Left renal cortex interstitium (tissue), 4 donors: ENCODE results near the gene DYRK1B. TPM values are rescaled to one million over a fixed set of nuclear protein-coding genes. Genes with fewer than 3 reads are reported as not detected.

Source experiments
- DNase-seq, 4 donors: peaks; one replicate each; pipeline ENCODE4 v3.0.0-alpha.2; 2013; ENCODE audit warnings: low read depth in 4 of 4, low spot score in 2 of 4, missing footprints in 1 of 4
- polyA plus RNA-seq, 4 donors: library from polyadenylated mRNA; unstranded; fragments of 120-200 nt; gene quantifications; one replicate each; pipeline ENCODE4 v1.2.1, GENCODE V29; 2013; ENCODE audit not compliant: insufficient read length in 4 of 4

DYRK1B gene
- polyA plus RNA-seq, 4 donors, result 29.3 to 44.9 (median 34.2) TPM

GRCh38 chr19:39864118-39864517 lies 30.2 kb upstream of the DYRK1B start:
- no peak for DNase-seq

GRCh38 chr19:39858541-39858940 lies 24.6 kb upstream of the DYRK1B start:
- no peak for DNase-seq

- no peak for DNase-seq
Observed at GRCh38 chr19:39852882-39853281, 18.9 kb upstream of the DYRK1B start.

DNA sequence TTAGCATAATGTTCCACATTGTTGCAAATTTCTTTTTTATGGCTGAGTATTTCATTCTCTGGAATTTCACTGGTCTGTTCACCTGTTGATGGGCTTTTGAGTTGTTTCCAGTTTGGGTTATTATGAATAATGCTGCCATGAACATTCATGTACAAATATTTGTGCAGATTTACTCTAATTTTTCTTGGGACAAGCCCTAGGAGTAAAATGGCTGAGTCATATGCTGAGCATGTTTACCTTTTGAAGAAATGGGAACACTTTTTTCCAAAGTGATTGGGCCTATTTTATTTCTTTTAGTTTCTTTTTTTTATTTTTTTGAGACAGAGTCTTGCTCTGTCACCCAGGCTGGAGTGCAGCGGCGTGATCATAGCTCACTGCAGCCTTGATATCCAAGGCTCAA lies 16.9 kb upstream of the DYRK1B start:
- no peak for DNase-seq

DNA sequence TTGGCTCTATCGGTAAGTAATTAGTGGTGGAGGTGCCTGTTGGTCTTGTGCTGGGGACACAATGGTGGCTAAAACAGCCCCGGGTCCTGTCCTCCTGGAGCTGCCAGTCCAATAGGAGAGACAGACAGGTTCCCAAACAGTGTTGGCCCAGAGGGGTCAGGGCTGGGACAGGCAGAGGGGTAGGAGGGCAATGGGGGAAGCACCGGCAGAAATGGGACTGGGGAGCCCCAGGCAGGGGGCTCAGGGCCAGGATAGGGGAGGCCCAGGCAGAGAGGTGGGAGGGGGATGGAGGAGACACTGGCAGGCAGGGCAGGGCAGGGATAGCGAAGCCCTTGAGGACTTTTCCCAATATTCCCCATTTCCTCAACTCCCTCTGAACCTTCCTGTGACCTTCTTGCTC lies 14.4 kb upstream of the DYRK1B start:
- DNase-seq, result no peak

- no peak for DNase-seq
Observed at GRCh38 chr19:39847525-39847924, 13.6 kb upstream of the DYRK1B start.

- DNase-seq, result peak in 1 of 4 donors; percentile 43
Observed at GRCh38 chr19:39846678-39847486, 12.9 kb upstream of the DYRK1B start.

DNA sequence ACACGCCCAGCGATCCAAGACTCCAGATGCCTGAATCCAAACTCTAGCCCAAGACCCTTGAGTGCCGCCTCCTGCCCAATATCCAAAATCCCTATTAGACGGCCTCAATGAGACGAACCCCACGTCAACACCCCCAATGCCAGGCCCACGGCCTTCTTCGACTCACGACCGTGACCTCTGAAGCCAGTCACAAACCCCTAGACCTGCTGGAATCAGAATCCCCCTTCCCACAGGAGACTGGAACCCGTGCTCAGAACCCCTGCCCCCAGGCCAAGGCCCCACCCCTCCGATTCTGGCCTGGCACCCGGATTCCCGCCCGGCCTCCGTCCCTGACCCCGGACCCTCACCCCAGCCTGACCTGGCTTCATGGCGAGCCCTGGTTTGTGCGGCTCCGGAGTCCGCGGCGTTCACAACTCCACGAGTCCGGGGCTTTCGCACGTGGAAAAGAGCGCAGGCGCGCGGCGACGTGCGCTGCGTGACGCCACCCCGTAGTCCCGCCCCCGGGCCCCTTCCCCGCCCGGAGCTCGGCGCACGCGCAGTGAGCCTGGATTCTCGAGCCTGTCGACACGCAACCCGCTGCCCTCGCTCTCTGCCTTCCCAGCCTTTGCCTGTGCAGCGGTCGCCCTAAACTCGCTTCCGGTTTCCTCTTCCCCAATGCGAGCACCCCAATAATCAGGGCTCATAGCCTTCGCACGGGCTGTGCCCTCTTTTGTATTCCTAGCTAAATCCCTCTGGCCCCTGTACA lies 12.1 kb upstream of the DYRK1B start, which contains the start of gene FBL:
TSS of gene FBL (minus strand) at position 447 of the 745 bp plus-strand sequence. CDS start at position 368, 79 bp downstream.
- peak; percentile 72 to 89 (median 81) for DNase-seq

GRCh38 chr19:39845584-39845932 lies 11.6 kb upstream of the DYRK1B start:
- DNase-seq, result peak in 1 of 4 donors; percentile 12

GRCh38 chr19:39845172-39845571 lies 11.2 kb upstream of the DYRK1B start:
- no peak for DNase-seq

GRCh38 chr19:39843919-39844793 lies 10.2 kb upstream of the DYRK1B start:
- DNase-seq, result peak in 1 of 4 donors; percentile 45

DNA sequence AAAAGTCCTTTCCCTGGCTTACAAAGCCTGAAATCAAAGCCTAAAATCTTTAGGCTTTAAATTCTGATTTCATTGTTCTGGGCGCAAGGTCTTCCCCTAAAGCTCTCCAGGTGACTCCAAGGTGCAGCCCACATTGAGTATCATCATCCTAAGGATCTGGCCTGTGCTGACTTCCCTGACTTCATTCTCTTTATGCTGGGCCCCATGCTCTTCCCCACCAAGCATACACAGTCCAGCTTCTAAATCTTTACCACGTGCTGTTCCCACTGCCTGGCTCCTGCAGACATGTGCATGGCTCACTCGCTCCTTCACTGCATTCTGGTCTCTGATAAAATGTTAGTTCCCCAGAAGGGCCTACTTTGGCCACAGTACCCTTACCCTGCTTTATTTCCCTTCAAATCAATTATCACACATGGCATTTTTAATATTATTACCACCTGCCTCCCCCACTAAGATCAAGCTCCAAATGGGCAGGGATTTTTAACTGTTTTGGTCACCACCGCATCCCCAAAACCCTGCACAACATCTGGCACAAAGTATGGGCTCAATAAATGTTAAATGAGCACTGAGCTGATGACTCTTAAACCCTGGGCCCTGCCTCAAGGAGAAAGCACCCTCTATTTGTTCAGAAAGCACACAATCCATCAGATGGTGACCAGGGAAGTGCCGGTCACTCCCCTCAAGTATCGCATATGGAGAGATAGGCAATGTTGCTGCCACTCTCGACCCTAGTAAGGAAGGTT lies 8.9 kb upstream of the DYRK1B start:
- DNase-seq, result no peak

DNA sequence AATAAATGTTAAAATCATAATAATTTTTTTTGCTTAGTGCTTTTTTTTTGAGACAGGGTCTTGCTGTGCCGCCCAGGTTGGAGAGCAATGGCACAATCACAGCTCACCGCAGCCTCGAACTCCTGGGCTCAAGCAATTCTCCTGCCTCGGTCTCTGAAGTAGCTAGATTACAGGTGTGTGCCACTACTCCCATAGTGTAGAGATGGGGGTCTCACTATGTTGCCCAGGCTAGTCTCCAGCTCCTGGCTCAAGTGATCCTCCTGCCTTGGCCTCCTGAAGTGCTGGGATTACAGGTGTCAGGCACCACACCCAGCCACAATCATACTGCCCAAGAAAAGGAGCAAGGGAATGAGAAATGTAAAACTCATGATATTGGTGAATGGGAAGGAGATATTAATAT lies 7.1 kb upstream of the DYRK1B start:
- DNase-seq, result no peak

- DNase-seq, result no peak
Observed at GRCh38 chr19:39840492-39840891, 6.5 kb upstream of the DYRK1B start.

DNA sequence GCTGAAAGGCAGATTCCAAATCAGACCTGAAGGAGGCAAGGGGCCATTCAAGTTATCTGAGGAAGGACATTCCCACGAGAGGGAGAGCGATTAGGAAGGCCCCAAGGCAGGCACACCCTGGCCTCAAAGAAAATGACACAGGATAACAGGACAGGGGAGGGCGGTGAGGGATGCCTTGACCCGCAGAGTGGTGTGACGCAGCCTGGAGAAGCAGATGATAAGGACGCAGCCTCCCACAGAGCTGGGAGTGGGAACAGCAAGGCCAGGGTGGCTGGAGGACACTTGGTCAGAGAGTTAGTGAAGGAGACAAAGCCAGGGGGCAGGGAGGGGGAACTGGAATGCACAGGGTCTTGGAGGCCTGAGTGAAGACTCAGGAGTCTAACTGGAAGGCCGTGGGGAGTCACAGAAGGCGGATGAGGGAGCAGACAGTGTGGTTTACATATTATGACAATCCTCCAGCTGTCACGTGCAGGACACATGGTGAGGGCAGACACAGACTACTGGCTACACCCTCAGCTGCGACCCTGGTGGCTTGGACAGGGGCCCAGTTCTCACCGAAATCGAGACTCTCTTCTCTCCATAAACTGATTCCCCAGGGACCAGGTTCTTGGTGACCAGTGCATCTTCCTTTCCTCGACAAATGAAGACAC lies 5.8 kb upstream of the DYRK1B start:
- DNase-seq, result no peak

- no peak for DNase-seq
Observed at GRCh38 chr19:39838569-39838968, 4.6 kb upstream of the DYRK1B start.

- no peak for DNase-seq
Observed at GRCh38 chr19:39837978-39838377, 4.0 kb upstream of the DYRK1B start.

DNA sequence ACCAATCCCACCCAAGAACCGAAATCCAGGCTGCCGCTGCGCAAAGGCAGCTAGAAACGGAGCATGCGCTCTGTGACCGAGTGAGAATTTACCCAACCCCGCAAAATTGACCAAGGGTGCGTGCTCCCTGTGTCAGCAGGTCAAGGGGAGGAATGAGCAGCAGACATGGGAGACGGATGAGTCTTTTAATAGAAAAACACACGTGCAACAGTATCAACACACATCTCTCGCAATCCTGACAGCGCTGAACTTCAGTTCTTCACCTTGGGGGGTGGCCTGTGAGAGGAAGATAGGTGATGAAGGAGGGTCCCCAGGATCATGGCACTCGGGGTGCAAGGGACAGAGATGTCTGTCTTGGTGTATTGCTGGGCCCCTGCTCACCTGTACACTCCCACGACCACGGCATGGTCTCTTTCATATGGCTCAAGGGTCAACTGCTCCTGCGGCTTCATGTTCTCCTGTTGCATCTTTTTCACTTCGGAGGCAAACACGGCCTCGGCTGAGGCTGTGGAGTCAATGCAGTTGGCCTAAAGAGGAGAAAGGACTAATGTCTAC lies 402 bp upstream of the DYRK1B start:
- no peak for DNase-seq

- DNase-seq, result no peak
Observed at GRCh38 chr19:39833160-39833463, 850 bp downstream of the DYRK1B start.
